ENCODE measurements around the gene CRK.

The CRK gene

DNA sequence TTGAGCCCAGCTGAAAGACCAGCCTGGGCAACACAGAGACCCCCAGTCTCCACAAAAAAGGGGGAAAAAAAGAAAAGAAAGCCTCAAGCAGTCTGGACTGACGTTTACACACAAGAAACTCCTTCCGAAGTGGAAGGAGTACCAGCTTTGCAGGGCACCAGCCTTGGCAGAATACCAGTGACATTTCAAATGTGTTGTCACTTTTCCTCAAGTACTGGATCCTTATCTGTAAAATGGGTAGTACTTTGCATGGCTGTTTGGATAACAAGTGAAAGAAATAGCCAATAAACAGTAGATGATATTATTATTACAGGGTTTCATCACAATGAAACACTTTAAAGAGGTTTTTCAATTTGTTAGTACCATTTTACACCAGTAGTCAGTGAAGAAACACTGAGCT is 70.2 kb downstream of the CRK start:
- no peak for TF ChIP-seq CTCF (IDR thresholded peaks at IDR 0.05)

- no peak for TF ChIP-seq CTCF (IDR thresholded peaks at IDR 0.05)
Observed at GRCh38 chr17:1384905-1385435, 71.1 kb downstream of the CRK start.

DNA sequence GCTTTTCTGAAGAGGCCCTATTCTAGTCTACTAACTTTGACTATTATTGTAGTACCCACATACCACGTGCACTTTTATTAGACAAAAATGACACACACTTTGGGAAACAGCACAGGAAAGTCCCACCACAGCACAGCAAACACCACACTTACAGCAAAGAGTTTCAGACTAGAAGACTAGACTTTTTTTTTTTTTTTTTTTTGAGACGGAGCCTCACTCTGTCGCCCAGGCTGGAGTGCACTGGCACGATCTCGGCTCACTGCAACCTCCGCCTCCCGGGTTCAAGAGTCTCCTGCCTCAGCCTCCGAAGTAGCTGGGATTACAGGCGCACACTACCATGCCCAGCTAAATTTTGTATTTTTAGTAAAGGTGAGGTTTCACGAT is 76.1 kb downstream of the CRK start:
- TF ChIP-seq CTCF (IDR thresholded peaks at IDR 0.05) = no peak

DNA sequence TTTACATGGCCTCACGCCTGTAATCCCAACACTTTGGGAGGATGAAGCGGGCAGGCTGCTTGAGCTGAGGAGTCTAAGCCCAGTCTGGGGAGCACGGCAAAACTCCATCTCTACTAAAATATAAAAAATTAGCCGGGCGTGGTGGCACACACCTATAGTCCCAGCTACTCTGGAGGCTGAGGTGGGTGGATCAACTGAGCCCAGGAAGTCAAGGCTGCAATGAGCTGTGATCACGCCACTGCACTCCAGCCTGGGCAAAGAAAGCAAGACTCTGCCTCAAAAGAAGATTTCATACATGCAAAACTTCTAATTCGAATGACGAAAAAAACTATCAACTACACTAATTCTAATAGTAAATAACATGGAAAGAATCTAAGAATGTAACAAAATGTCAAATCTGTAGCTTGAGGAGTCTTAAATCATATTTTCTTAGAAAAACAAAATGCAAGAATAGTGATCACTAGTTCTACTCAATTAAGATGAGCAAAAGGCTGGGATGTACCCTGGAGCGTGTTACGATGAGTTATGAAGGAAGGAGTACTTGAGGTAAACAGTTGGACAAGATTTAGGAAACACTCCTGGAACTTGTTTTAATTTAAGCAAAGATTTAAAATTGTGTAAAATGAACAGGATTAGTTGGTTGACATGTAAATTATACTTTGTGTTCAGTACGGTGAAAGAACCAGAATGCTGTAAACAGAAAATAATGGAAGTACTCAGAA is 76.7 kb downstream of the CRK start:
- TF ChIP-seq CTCF (IDR thresholded peaks at IDR 0.05) = no peak

- no peak for TF ChIP-seq CTCF (IDR thresholded peaks at IDR 0.05)
Observed at GRCh38 chr17:1377334-1377733, 78.7 kb downstream of the CRK start.

- TF ChIP-seq CTCF (IDR thresholded peaks at IDR 0.05) = no peak
Observed at GRCh38 chr17:1376061-1376460, 80.0 kb downstream of the CRK start.

GRCh38 chr17:1375615-1376014 is 80.4 kb downstream of the CRK start:
- no peak for TF ChIP-seq CTCF (IDR thresholded peaks at IDR 0.05)

All from LNCAP (cell line).